GM12874 (cell line): ENCODE results near the gene ZIC5.

Experiments
- CTCF ChIP-seq: IDR thresholded peaks from 2 replicates; pipeline ENCODE4 v1.5.1; 2011; ENCODE audit warnings: low read depth, mild to moderate bottlenecking, control low read depth, low read length, moderate library complexity; ENCODE audit not compliant: insufficient read depth

Gene ZIC5

GRCh38 chr13:99949679-99950413 lies 21.7 kb downstream of the ZIC5 start:
- no peak for TF ChIP-seq CTCF

- no peak for TF ChIP-seq CTCF
Measured at GRCh38 chr13:99948907-99949678, 22.5 kb downstream of the ZIC5 start.

GRCh38 chr13:99948411-99948810 lies 23.2 kb downstream of the ZIC5 start:
- TF ChIP-seq CTCF, result no peak

- no peak for TF ChIP-seq CTCF
Measured at GRCh38 chr13:99947666-99948065, 23.9 kb downstream of the ZIC5 start.

GRCh38 chr13:99944606-99945005 lies 27.0 kb downstream of the ZIC5 start:
- no peak for TF ChIP-seq CTCF

GRCh38 chr13:99944102-99944501 lies 27.5 kb downstream of the ZIC5 start:
- TF ChIP-seq CTCF, result no peak

- TF ChIP-seq CTCF, result no peak
Measured at GRCh38 chr13:99941911-99942310, 29.7 kb downstream of the ZIC5 start.
